Lower leg skin (tissue), 4 donors: ENCODE data around the gene BEST4. TPM values are rescaled to one million over a fixed set of nuclear protein-coding genes. Genes with fewer than 3 reads are reported as not detected.
"Not testable (repeated sequence)": the region's sequence is repeated elsewhere in the genome, so short reads cannot be mapped to it uniquely, and the experiment has no call there.

Source experiments
- DNase-seq, 2 donors: peaks; one replicate each; pipeline ENCODE4 v3.0.0-alpha.2; 2019; ENCODE audit warnings: low spot score in 2 of 2
- H3K4me3 ChIP-seq: fragments of 200-600 bp; sonication (generic); 2 replicates; pipeline ENCODE4 v1.5.1; 2017; ENCODE audit warnings: mild to moderate bottlenecking, low read depth; ENCODE audit not compliant: poor library complexity, severe bottlenecking
- POLR2A ChIP-seq, 2 donors: fragments of 450-650 bp; IDR thresholded peaks; one replicate each; pipeline ENCODE4 v1.6.1; 2016 to 2017; ENCODE audit warnings: antibody characterized with exemption in 2 of 2, mild to moderate bottlenecking in 1 of 2, moderate library complexity in 1 of 2
- whole genome bisulfite sequencing, 2 donors: methylation state at CpG; one replicate each; pipeline ENCODE4 v1.1.5; 2018; 5-methylcytosine and 5-hydroxymethylcytosine counted together
- intact Hi-C: fragments of 100-400 bp; cut with DNase I; formaldehyde crosslinking; loops from one replicate; pipeline ENCODE4 v1.15.0; 2023; ENCODE audit warnings: low total_unique reads
- total RNA-seq, 4 donors: library from RNA; depleted of rRNA; stranded (reverse); fragments of >200 nt; gene quantifications; one replicate each; pipeline ENCODE4 v1.1.0, GENCODE V29; 2016
- TF ChIP-seq, protein P1 (sequence below), 3 donors: fragments of 450-650 bp; IDR thresholded peaks; one replicate each; pipeline ENCODE4 v1.5.1; 2016; ENCODE audit warnings: antibody characterized with exemption in 3 of 3, mild to moderate bottlenecking in 3 of 3, moderate library complexity in 2 of 3

Gene BEST4
- total RNA-seq, 4 donors from 2014 or later = 0.23 TPM; not detected in 3

DNA sequence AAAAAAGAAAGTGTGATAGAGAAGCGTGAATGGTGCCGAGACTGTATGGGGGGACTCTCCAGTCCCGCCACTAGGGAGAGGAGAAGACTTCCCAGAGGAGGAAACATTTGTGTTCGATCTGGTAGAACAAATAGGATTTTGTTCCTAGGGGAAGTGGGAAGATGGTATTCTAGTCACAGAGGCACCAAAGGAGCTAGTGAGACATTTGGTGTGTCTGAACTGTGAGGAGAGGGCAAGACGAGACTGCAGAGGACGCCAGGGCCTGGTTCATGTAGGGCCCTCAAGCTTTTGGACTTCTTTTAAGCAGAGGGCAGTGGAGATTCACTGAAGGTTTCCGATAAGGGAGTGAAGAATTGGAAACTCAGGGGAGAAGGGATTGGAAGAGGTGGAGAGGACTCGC is 23.3 kb upstream of the BEST4 start:
- DNase-seq = peak in 1 of 2 donors; percentile 73
- H3K4me3 ChIP-seq = no peak overlapping the region
- intact Hi-C loops = no loop called here
- no peak for TF ChIP-seq POLR2A (IDR thresholded peaks at IDR 0.05)
- TF ChIP-seq, protein P1, sequence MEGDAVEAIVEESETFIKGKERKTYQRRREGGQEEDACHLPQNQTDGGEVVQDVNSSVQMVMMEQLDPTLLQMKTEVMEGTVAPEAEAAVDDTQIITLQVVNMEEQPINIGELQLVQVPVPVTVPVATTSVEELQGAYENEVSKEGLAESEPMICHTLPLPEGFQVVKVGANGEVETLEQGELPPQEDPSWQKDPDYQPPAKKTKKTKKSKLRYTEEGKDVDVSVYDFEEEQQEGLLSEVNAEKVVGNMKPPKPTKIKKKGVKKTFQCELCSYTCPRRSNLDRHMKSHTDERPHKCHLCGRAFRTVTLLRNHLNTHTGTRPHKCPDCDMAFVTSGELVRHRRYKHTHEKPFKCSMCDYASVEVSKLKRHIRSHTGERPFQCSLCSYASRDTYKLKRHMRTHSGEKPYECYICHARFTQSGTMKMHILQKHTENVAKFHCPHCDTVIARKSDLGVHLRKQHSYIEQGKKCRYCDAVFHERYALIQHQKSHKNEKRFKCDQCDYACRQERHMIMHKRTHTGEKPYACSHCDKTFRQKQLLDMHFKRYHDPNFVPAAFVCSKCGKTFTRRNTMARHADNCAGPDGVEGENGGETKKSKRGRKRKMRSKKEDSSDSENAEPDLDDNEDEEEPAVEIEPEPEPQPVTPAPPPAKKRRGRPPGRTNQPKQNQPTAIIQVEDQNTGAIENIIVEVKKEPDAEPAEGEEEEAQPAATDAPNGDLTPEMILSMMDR (IDR thresholded peaks at IDR 0.05) = no peak
- 68 to 74% methylated on average over 8 of the region's 8 CpGs for WGBS, 2 donors

DNA sequence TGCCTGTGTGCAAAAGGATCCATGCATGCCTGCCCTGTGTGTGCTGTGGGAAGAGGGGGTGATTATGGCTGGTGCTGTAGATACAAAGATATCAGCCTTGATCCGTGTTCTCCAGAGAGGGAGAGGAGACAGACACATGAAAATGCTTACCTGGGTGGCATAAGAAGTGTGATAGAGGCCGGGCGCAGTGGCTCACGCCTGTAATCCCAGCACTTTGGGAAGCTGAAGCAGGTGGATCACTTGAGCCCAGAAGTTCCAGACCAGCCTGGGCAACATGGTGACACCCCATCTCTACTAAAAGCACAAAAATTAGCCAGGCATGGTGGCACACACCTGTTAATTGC is 22.8 kb upstream of the BEST4 start:
- H3K4me3 ChIP-seq, intact Hi-C loops: not testable (repeated sequence)
- WGBS, 2 donors = 80 to 81% methylated on average over 4 of the region's 4 CpGs
- DNase-seq = peak in 1 of 2 donors; percentile 76

DNA sequence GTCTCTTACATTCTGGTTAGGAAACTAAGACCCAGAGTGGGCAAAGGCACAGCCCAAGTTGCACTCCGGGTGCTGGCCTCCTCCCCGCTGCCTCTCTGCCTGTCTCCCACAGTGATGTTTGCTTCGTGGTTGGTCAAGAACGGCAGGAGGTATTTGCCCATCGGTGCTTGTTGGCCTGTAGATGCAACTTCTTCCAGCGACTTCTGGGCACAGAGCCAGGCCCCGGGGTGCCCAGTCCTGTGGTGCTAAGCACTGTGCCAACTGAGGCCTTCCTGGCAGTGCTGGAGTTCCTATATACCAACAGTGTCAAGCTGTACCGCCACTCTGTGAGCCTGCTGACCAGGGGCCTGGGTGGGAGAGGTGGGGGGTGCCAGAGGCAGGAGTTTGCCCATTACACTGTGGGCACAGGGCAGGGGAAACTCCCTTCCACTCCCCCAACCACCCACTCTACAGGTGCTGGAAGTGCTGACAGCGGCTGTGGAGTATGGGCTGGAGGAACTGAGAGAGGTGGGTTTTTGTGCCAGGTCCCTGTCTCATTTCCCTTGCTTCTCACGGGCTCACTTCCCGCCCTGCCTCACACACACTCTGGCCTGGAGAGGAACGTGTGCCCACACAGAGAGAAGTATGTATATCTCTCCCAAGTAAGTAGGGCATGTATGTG is 22.3 kb upstream of the BEST4 start:
- no peak for TF ChIP-seq POLR2A (IDR thresholded peaks at IDR 0.05)
- TF ChIP-seq, protein P1 (IDR thresholded peaks at IDR 0.05) = no peak
- DNase-seq = peak; percentile 71 to 95
- intact Hi-C loops = no loop called here
- H3K4me3 ChIP-seq = no peak overlapping the region
- 20 to 34% methylated on average over 5 to 12 of the region's 12 CpGs for WGBS, 2 donors

DNA sequence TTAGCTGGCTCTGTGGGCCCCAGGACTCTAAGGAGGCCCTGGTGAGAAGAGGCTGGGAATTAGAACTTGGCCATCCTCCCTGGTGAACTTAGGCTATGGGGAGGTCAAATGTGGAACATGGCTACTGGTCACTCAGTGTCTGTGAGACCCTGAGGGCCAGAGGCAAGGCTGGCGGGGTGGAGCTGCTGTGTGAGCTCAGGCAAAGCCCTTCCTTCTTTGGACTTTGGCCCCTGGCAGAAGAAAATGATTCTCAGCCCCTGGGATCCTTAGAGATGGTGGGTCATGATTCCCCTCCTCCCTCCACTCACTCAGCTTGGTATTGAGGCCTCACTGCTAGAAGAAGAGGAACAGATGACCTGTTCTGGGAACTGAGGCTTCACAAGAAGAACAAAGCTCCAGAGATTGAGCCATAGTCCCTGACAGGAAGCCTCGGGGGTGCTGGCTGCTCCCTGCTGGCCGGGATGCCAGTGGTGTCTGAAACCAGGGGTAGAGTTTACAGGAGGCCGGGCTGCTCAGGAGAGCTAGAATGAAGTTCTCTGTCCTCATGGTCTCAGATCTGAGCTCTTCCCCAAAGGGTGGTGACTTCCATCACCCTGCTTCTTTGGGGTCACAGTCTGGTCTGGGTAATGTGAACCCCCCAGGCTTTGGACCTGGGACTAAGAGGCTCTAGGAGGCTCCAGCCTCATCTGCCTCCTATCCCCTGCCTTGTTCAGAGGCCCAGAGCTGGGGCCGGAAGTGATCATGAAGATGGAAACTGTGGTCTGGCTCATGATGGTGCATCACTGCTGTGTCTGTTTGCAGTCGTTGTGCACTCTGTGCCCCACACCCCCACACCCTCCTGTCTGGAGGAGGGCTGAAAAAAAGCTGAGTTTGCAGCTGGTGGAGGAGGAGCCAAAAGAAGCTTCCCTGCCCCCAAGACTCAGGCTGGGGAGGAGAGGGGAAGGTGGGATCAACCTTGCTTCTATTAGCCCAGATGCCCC is 21.3 kb upstream of the BEST4 start:
- TF ChIP-seq, protein P1 (IDR thresholded peaks at IDR 0.05) = no peak
- TF ChIP-seq POLR2A (IDR thresholded peaks at IDR 0.05) = no peak
- no peak overlapping the region for H3K4me3 ChIP-seq
- WGBS, 2 donors = 25 to 27% methylated on average over 6 of the region's 6 CpGs
- intact Hi-C loops = no loop called here
- peak; percentile 62 to 91 for DNase-seq

DNA sequence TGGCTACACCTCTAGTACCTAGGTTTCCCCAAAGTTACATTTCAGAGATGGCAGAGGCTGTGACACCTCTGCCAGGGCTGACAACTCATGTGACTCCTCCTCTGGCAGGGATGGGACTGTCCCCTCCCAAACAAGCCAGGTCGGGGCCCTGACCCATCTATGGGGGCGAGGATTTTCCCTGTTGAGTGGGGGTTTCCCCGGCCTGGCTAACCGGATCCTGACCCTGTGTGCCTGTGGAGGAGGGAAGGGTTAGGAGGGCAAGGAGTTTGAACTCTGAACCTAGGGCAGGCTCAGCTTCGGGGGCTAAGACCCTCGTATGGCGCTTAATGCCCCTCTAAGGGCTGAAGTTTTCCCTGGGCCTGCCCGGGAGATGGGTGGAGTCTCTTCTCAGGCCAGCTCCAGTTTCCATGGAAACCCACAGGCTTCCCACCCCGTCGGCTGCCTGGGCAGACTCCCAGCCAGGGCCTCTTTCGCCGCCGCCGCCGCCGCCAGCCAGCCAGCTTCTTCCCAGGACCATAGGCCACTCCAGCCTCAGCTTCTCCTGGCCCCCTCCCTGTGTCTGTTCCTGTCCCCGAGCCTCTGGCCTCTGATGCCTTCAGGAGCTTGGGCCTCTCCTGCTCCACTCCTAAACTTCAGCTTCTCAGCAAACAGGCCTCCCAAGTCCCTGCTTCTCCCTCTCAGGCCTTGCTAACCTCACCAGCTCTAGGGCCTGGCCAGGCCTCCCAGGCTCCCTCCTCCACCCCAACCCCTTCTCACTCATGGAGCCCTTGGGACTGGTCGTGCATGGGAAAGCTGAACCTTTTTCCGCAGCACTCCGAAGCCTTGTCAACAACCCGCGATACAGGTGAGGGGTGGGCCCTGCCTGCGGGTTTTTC is 20.3 kb upstream of the BEST4 start, which contains the start of gene BTBD19:
TSS of gene BTBD19 (plus strand) at position 461 of the 875 bp plus-strand sequence. CDS start at position 759, 298 bp downstream.
- H3K4me3 ChIP-seq = no peak within 1 kb of the TSS
- DNase-seq = peak; percentile 77 to 97
- WGBS, 2 donors = 12 to 22% methylated on average over 14 to 23 of the region's 23 CpGs
- intact Hi-C loops = no loop called here
- no peak for TF ChIP-seq POLR2A (IDR thresholded peaks at IDR 0.05)
- TF ChIP-seq, protein P1 (IDR thresholded peaks at IDR 0.05) = no peak
